ENCODE data around the gene NFATC2.

- TF ChIP-seq POLR2AphosphoS5 (IDR thresholded peaks at IDR 0.05), result peak; percentile 78 to 82
- no peak for TF ChIP-seq POLR2A (IDR thresholded peaks at IDR 0.05; ENCODE audit: low read depth)
- TF ChIP-seq CTCF (IDR thresholded peaks at IDR 0.05), result no peak
Observed at GRCh38 chr20:51456511-51457509, 85.7 kb downstream of the NFATC2 start.

Data from esophagus muscularis mucosa (tissue), 3 donors.